K562 (cell line): ENCODE results near the gene TNNT3. TPM values are rescaled to one million over a fixed set of nuclear protein-coding genes. Genes with fewer than 3 reads are reported as not detected.

Experiments used
- ATAC-seq: fragments of 200-7000 bp; cut with Tn5 transposase; 3 replicates; pipeline ENCODE4 v1.9.1; 2020; ENCODE audit warnings: moderate library complexity
- BruUV-seq: library from RNA; stranded (reverse); fragments of 400-500 nt; replicated peaks from 2 replicates; lab custom pipeline; 2021; lab: Mats Ljungman, UMichigan
- CTCF ChIA-PET: fragments of 300-600 bp; formaldehyde crosslinking; extraction: SDS; loops from one replicate; lab custom pipeline; 2021; ENCODE audit warnings: low intra/inter-chr PET ratio; lab: Yijun Ruan, JAX
- POLR2A ChIA-PET: fragments of 300-600, 350-650 bp; sonication (Branson Sonifier 250); formaldehyde crosslinking; extraction: SDS; loops from one replicate; lab custom pipeline; 2021; ENCODE audit warnings: antibody characterized with exemption, inconsistent platforms; lab: Yijun Ruan, JAX
- DNase-seq, 4 experiments: peaks; one replicate each; pipeline versions ENCODE4 v3.0.0 to v3.0.0-alpha.2; 2011 to 2018; ENCODE audit warnings: low spot score in 3 of 4, mixed read lengths in 3 of 4; ENCODE audit errors: extremely low read depth in 1 of 4
- FAIRE-seq: peaks from 2 replicates; lab custom pipeline; 2011; peaks lifted over from hg19 to GRCh38; lab: Jason Lieb, UNC
- H2AFZ ChIP-seq: 2 replicates; pipeline ENCODE4 v1.6.0; 2011; ENCODE audit warnings: low read depth, low read length, control low read depth, inconsistent platforms
- H3K27ac ChIP-seq: fragments of 200-600 bp; 3 replicates; pipeline ENCODE4 v1.8.0; 2011; ENCODE audit warnings: low read depth, mild to moderate bottlenecking, control low read depth, inconsistent platforms, low read length, moderate library complexity, mixed read lengths; ENCODE audit errors: extremely low read depth
- H3K27me3 ChIP-seq, 2 experiments: fragments of 300-600 bp in 1 of 2; 2 replicates in 1 of 2; 3 replicates in 1 of 2; pipeline versions ENCODE4 v1.6.0 to v1.8.0; 2011; ENCODE audit warnings: inconsistent platforms in 2 of 2, low read length in 2 of 2, mild to moderate bottlenecking in 1 of 2, mixed read lengths in 1 of 2, moderate library complexity in 1 of 2; ENCODE audit not compliant: control insufficient read depth in 2 of 2, insufficient read depth in 2 of 2
- H3K36me3 ChIP-seq: fragments of 300-600 bp; 3 replicates; pipeline ENCODE4 v1.8.0; 2011; ENCODE audit warnings: mild to moderate bottlenecking, low read length, inconsistent platforms; ENCODE audit not compliant: control insufficient read depth, insufficient read depth
- H3K4me1 ChIP-seq, 2 experiments: fragments of 200-600 bp in 1 of 2; replicated peaks in 1 of 2; 2 replicates in 1 of 2; 3 replicates in 1 of 2; pipeline versions ENCODE4 v1.5.1 to v1.8.0; 2011; ENCODE audit warnings: inconsistent platforms in 2 of 2, low read length in 2 of 2, mild to moderate bottlenecking in 1 of 2, mixed read lengths in 1 of 2, moderate library complexity in 1 of 2; ENCODE audit not compliant: control insufficient read depth in 2 of 2, insufficient read depth in 2 of 2
- H3K4me2 ChIP-seq: 2 replicates; pipeline ENCODE4 v1.6.1; 2011; ENCODE audit warnings: low read length, control low read depth, inconsistent platforms, mixed read lengths; ENCODE audit not compliant: insufficient read depth
- H3K4me3 ChIP-seq: fragments of 200-600 bp; sonication (generic), shearing (Covaris generic); 2 replicates; pipeline ENCODE4 v1.5.1; 2016; ENCODE audit warnings: control low read depth, inconsistent platforms
- H3K79me2 ChIP-seq: fragments of 200-600 bp; 3 replicates; pipeline ENCODE4 v1.8.0; 2011; ENCODE audit warnings: low read length, inconsistent platforms; ENCODE audit not compliant: control insufficient read depth, insufficient read depth
- H3K9ac ChIP-seq, 2 experiments: 2 replicates each; pipeline versions ENCODE4 v1.6.0 to v1.6.1; 2011; ENCODE audit warnings: low read depth in 2 of 2, low read length in 2 of 2, control low read depth in 1 of 2, inconsistent platforms in 1 of 2, mild to moderate bottlenecking in 1 of 2, mixed read lengths in 1 of 2; ENCODE audit not compliant: insufficient read depth in 1 of 2
- H3K9me1 ChIP-seq: one replicate; pipeline ENCODE4 v1.6.0; 2011; ENCODE audit warnings: inconsistent platforms, mild to moderate bottlenecking, low read length, moderate library complexity; ENCODE audit not compliant: control insufficient read depth, insufficient read depth
- H3K9me3 ChIP-seq: replicated peaks from 2 replicates; pipeline ENCODE4 v1.5.1; 2011; ENCODE audit warnings: low read depth, low read length, inconsistent platforms; ENCODE audit not compliant: control insufficient read depth, insufficient read depth
- H4K20me1 ChIP-seq: replicated peaks from 2 replicates; pipeline ENCODE4 v1.6.1; 2011; ENCODE audit warnings: low read length, inconsistent platforms, mixed read lengths; ENCODE audit not compliant: control insufficient read depth, insufficient read depth
- BCOR ChIP-seq: fragments of 450-650 bp; IDR thresholded peaks from 2 replicates; pipeline ENCODE4 v1.6.1; 2016
- ELF4 ChIP-seq: fragments of 450-650 bp; formaldehyde crosslinking; IDR thresholded peaks from 2 replicates; pipeline ENCODE4 v1.4.0; 2022; ENCODE audit warnings: missing genetic modification characterization
- FOXK1 ChIP-seq: sonication (generic); formaldehyde crosslinking; IDR thresholded peaks from 2 replicates; pipeline ENCODE4 v1.8.0; 2022; ENCODE audit warnings: missing genetic modification reagents, mild to moderate bottlenecking, borderline replicate concordance
- HCFC1 ChIP-seq: IDR thresholded peaks from 2 replicates; pipeline ENCODE4 v1.6.1; 2012; ENCODE audit warnings: low read depth, low read length, improper control_type of control experiment
- HDAC1 ChIP-seq, 2 experiments: fragments of 450-650 bp; IDR thresholded peaks; 2 replicates each; pipeline ENCODE4 v1.6.1; 2016 to 2017; ENCODE audit warnings: inconsistent platforms in 1 of 2, mild to moderate bottlenecking in 1 of 2, moderate library complexity in 1 of 2
- IRF2 ChIP-seq: sonication (generic); formaldehyde crosslinking; IDR thresholded peaks from 2 replicates; pipeline ENCODE4 v1.8.1; 2022; ENCODE audit warnings: mild to moderate bottlenecking, missing genetic modification reagents
- NBN ChIP-seq: fragments of 450-650 bp; IDR thresholded peaks from 2 replicates; pipeline ENCODE4 v1.6.1; 2016; ENCODE audit warnings: low read depth, mild to moderate bottlenecking
- PHF21A ChIP-seq: fragments of 450-650 bp; IDR thresholded peaks from 2 replicates; pipeline ENCODE4 v1.6.1; 2017; ENCODE audit warnings: low read depth, borderline replicate concordance
- RBBP5 ChIP-seq: fragments of 200-600 bp; sonication (generic); IDR thresholded peaks from 2 replicates; pipeline ENCODE4 v1.6.1; 2012; ENCODE audit warnings: borderline replicate concordance, mild to moderate bottlenecking, low read length, control low read depth, inconsistent platforms; ENCODE audit not compliant: insufficient read depth, poor library complexity, severe bottlenecking
- SP2 ChIP-seq: IDR thresholded peaks from 2 replicates; pipeline ENCODE4 v1.6.1; 2011; ENCODE audit warnings: mild to moderate bottlenecking, low read depth, low read length, moderate library complexity; ENCODE audit not compliant: poor library complexity, severe bottlenecking; ENCODE audit errors: extremely low read depth
- STAG1 ChIP-seq: sonication (generic); formaldehyde crosslinking; IDR thresholded peaks from 2 replicates; pipeline ENCODE4 v1.5.0; 2020; ENCODE audit warnings: missing genetic modification reagents, borderline replicate concordance
- STAT5A ChIP-seq: IDR thresholded peaks from 2 replicates; pipeline ENCODE4 v1.6.1; 2012; ENCODE audit warnings: low read length, inconsistent platforms, borderline replicate concordance
- TAF15 ChIP-seq: fragments of 200-400 bp; formaldehyde crosslinking; IDR thresholded peaks from 2 replicates; pipeline ENCODE4 v1.6.1; 2017; ENCODE audit warnings: mild to moderate bottlenecking, low read depth, low read length, moderate library complexity
- ZBTB17 ChIP-seq: fragments of 450-650 bp; formaldehyde crosslinking; IDR thresholded peaks from 2 replicates; pipeline ENCODE4 v1.4.0; 2020; ENCODE audit warnings: mild to moderate bottlenecking
- ZNF408 ChIP-seq: fragments of 250-450 bp; sonication (Bioruptor Pico); IDR thresholded peaks from 2 replicates; pipeline ENCODE4 v1.4.0; 2020; ENCODE audit warnings: low read depth, mild to moderate bottlenecking, moderate library complexity
- WGBS: fragments of 100-300 bp; shearing (Covaris generic); methylation state at CpG from one replicate; pipeline ENCODE4 v1.1.6; 2016; ENCODE audit warnings: low coverage, mixed read lengths; ENCODE audit not compliant: insufficient coverage; ENCODE audit errors: missing lambda C conversion rate; 5-methylcytosine and 5-hydroxymethylcytosine counted together
- in situ Hi-C: fragments of 300-500 bp; cut with MboI; formaldehyde crosslinking; loops from 4 replicates; pipeline ENCODE4 v1.15.0; 2018; ENCODE audit warnings: inconsistent platforms, mixed read lengths
- intact Hi-C: fragments of 100-400 bp; cut with micrococcal nuclease; formaldehyde crosslinking; loops from 2 replicates; pipeline ENCODE4 v1.14.2; 2022
- polyA plus RNA-seq, 8 experiments: library from polyadenylated mRNA; depleted of rRNA in 4 of 8; stranded (reverse) in 5 of 8; unstranded in 3 of 8; fragments of >200 nt; fragmentation: Nextera tagmentation in 2 of 8; fragmentation: Illumina TruSeq in 1 of 8; extraction: Ambion mirVana in 2 of 8; extraction: Trizol in 1 of 8; gene quantifications; 2 replicates each; pipeline versions ENCODE4 v1.2.1 to v1.2.3, GENCODE V29; 2011 to 2014; ENCODE audit warnings: inconsistent platforms in 1 of 8, missing spikeins in 1 of 8
- total RNA-seq, 7 experiments: library from RNA; depleted of rRNA in 6 of 7; stranded (reverse); fragments of >200 nt in 6 of 7; fragmentation: Illumina TruSeq in 2 of 7; extraction: Trizol in 2 of 7; gene quantifications; 2 replicates each; pipeline versions ENCODE4 v1.2.1 to v1.2.3, GENCODE V29; 2011 to 2021; ENCODE audit warnings: low replicate concordance in 1 of 7
- TF ChIP-seq, protein P1 (sequence below): fragments of 450-650 bp; formaldehyde crosslinking; conservative IDR thresholded peaks from 2 replicates; pipeline ENCODE4 v1.4.0; 2022; ENCODE audit warnings: mild to moderate bottlenecking, missing genetic modification characterization
- TF ChIP-seq, protein P2 (sequence below): IDR thresholded peaks from 3 replicates; pipeline ENCODE4 v1.6.1; 2011; ENCODE audit warnings: borderline replicate concordance, mild to moderate bottlenecking; ENCODE audit not compliant: insufficient read length, insufficient read depth
- TF ChIP-seq, protein P3 (sequence below): fragments of 250-450 bp; sonication (Bioruptor Pico); IDR thresholded peaks from 2 replicates; pipeline ENCODE4 v1.4.0; 2020; ENCODE audit warnings: mild to moderate bottlenecking

The TNNT3 gene
- total and polyA plus RNA-seq, 9 of the 15 experiments (the other 6 are each of a cell fraction or from before 2014, with no cell fraction given) = 0.10 TPM; not detected in 8

DNA sequence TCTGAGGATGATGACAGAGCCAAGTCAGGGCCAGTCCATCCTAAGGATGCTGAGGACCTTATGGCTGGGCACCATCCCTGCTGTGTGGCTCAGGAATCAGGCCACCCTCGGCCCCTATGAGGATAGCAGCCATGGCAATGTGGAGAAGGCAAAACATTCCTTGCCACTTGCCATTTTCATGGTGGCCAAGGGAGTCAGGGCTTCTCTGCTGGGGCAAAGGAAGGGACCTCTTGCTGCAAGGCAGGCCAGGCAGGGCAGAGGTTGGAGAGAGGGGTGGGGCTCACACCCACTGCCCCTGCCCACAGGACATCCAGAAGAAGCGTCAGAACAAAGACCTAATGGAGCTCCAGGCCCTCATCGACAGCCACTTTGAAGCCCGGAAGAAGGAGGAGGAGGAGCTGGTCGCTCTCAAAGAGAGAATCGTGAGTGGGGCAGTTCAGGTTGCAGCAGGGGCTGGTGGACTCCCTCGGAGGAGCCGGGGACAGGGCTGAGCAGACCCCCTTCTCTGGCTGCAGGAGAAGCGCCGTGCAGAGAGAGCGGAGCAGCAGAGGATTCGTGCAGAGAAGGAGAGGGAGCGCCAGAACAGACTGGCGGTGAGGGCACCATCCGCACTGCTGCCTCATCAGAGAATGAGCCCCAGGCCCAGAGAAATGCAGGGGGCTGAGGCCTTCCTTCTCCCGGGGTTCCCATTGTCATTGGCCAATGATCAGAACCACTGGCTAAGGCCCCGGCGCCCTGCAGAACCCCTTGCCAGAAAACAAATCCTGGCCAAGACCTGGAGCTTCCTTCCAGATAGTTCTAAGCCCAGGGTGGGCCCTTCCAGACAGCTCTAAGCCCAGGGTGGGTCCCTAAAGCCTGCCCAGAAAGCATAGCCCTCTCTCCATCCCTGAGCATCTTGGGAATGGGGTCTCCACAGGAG is 14.2 kb downstream of the TNNT3 start:
- Histone ChIP-seq H2AFZ (no peak overlapping the region), H3K9me3 (no peaks in the 10 kb centered on the region), H3K4me1 (peaks cover 0 to 41% of the 10 kb centered on the region in 2 experiments; a peak in 2 of 5 replicates), H3K4me3 (no peak overlapping the region), H3K36me3 (no peaks in the 10 kb centered on the region), H3K79me2 (no peaks in the 10 kb centered on the region), H3K27me3 (peaks cover 40 to 92% of the 10 kb centered on the region in 2 experiments; a peak in 4 of 5 replicates), H3K9me1 (no peaks in the 10 kb centered on the region), H3K4me2 (no peak overlapping the region), H3K9ac (no peak overlapping the region), H4K20me1 (peaks cover 19% of the 10 kb centered on the region; the same call in 1 of the 2 replicates), H3K27ac (no peak overlapping the region)
- DNase-seq (no peak), ATAC-seq (no peak), FAIRE-seq (no peak)
- ChIA-PET CTCF (no interaction called here), POLR2A (interaction anchor here (0.7 kb wide), 1 partner anchor 177 kb away, joined by 3 read pairs; no protein-coding TSS in a partner anchor)
- BruUV-seq = no TSS peak
- under 1% methylated on average over 15 of the region's 18 CpGs for WGBS
- in situ Hi-C loops (no loop called here), intact Hi-C loops (no loop called here)
- TF ChIP-seq HDAC1 (IDR thresholded peaks at IDR 0.05) (no peak), FOXK1 (no peak), SP2 (no peak), NBN (no peak), TAF15 (no peak), ELF4 (CRISPR knock-in tag) (no peak), HCFC1 (no peak), STAT5A (no peak), ZNF408 (CRISPR knock-in tag) (no peak), BCOR (no peak), STAG1 (no peak), PHF21A (no peak), ZBTB17 (no peak), IRF2 (CRISPR knock-in tag) (no peak), RBBP5 (no peak)
- TF ChIP-seq, protein P1, sequence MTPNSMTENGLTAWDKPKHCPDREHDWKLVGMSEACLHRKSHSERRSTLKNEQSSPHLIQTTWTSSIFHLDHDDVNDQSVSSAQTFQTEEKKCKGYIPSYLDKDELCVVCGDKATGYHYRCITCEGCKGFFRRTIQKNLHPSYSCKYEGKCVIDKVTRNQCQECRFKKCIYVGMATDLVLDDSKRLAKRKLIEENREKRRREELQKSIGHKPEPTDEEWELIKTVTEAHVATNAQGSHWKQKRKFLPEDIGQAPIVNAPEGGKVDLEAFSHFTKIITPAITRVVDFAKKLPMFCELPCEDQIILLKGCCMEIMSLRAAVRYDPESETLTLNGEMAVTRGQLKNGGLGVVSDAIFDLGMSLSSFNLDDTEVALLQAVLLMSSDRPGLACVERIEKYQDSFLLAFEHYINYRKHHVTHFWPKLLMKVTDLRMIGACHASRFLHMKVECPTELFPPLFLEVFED = no peak
- TF ChIP-seq, protein P2, sequence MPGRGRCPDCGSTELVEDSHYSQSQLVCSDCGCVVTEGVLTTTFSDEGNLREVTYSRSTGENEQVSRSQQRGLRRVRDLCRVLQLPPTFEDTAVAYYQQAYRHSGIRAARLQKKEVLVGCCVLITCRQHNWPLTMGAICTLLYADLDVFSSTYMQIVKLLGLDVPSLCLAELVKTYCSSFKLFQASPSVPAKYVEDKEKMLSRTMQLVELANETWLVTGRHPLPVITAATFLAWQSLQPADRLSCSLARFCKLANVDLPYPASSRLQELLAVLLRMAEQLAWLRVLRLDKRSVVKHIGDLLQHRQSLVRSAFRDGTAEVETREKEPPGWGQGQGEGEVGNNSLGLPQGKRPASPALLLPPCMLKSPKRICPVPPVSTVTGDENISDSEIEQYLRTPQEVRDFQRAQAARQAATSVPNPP = no peak
- TF ChIP-seq, protein P3, sequence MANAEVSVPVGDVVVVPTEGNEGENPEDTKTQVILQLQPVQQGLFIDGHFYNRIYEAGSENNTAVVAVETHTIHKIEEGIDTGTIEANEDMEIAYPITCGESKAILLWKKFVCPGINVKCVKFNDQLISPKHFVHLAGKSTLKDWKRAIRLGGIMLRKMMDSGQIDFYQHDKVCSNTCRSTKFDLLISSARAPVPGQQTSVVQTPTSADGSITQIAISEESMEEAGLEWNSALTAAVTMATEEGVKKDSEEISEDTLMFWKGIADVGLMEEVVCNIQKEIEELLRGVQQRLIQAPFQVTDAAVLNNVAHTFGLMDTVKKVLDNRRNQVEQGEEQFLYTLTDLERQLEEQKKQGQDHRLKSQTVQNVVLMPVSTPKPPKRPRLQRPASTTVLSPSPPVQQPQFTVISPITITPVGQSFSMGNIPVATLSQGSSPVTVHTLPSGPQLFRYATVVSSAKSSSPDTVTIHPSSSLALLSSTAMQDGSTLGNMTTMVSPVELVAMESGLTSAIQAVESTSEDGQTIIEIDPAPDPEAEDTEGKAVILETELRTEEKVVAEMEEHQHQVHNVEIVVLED (CRISPR knock-in tag) = no peak
